Activated T-cell treated with anti-CD3 and anti-CD28 coated beads for 24 hours (primary cell): ENCODE data around the gene ZBED4.
"Not testable (repeated sequence)": the region's sequence is repeated elsewhere in the genome, so short reads cannot be mapped to it uniquely, and the experiment has no call there.

Experiments used
- DNase-seq: peaks from one replicate; pipeline ENCODE4 v3.0.0-alpha.2; 2020; ENCODE audit warnings: low read depth

Gene ZBED4

GRCh38 chr22:49852898-49853894, at the start of gene ZBED4:
TSS of gene ZBED4 (plus strand) at chr22:49853844. CDS start at chr22:49883663, 29,819 bp downstream.
- DNase-seq = peak; percentile 99

GRCh38 chr22:49807129-49807528, 46.5 kb upstream of the ZBED4 start:
- no peak for DNase-seq

- no peak for DNase-seq
Measured at GRCh38 chr22:49807780-49808708, 45.6 kb upstream of the ZBED4 start.

- DNase-seq = no peak
Measured at GRCh38 chr22:49810363-49811019, 43.2 kb upstream of the ZBED4 start.

GRCh38 chr22:49811020-49811791, 42.4 kb upstream of the ZBED4 start:
- no peak for DNase-seq

GRCh38 chr22:49812838-49813237, 40.8 kb upstream of the ZBED4 start:
- DNase-seq = no peak

- no peak for DNase-seq
Measured at GRCh38 chr22:49814164-49814686, 39.4 kb upstream of the ZBED4 start.

GRCh38 chr22:49814856-49815255, 38.8 kb upstream of the ZBED4 start:
- DNase-seq = no peak

GRCh38 chr22:49815641-49816091, 38.0 kb upstream of the ZBED4 start:
- no peak for DNase-seq

- DNase-seq = no peak
Measured at GRCh38 chr22:49817359-49817758, 36.3 kb upstream of the ZBED4 start.

GRCh38 chr22:49820984-49821383, 32.7 kb upstream of the ZBED4 start:
- DNase-seq = no peak

- DNase-seq = not testable (repeated sequence)
Measured at GRCh38 chr22:49821741-49822140, 31.9 kb upstream of the ZBED4 start.

- DNase-seq = no peak
Measured at GRCh38 chr22:49823289-49824045, 30.2 kb upstream of the ZBED4 start.

GRCh38 chr22:49824185-49824925, 29.3 kb upstream of the ZBED4 start:
- DNase-seq = no peak

GRCh38 chr22:49824936-49825335, 28.7 kb upstream of the ZBED4 start:
- no peak for DNase-seq

GRCh38 chr22:49825436-49825835, 28.2 kb upstream of the ZBED4 start:
- DNase-seq = no peak

- DNase-seq = peak; percentile 56
Measured at GRCh38 chr22:49825944-49826602, 27.6 kb upstream of the ZBED4 start.

- DNase-seq = no peak
Measured at GRCh38 chr22:49826603-49827270, 26.9 kb upstream of the ZBED4 start.
